HG03060 (cell line): Measurements from ENCODE around the gene NUDT14.

Experiments
- ATAC-seq: cut with Tn5 transposase; IDR thresholded peaks from one replicate; pipeline ENCODE4 v1.9.1; 2021; ENCODE audit warnings: low read depth, moderate number of reproducible peaks; ENCODE audit not compliant: unreplicated experiment

The NUDT14 gene

DNA sequence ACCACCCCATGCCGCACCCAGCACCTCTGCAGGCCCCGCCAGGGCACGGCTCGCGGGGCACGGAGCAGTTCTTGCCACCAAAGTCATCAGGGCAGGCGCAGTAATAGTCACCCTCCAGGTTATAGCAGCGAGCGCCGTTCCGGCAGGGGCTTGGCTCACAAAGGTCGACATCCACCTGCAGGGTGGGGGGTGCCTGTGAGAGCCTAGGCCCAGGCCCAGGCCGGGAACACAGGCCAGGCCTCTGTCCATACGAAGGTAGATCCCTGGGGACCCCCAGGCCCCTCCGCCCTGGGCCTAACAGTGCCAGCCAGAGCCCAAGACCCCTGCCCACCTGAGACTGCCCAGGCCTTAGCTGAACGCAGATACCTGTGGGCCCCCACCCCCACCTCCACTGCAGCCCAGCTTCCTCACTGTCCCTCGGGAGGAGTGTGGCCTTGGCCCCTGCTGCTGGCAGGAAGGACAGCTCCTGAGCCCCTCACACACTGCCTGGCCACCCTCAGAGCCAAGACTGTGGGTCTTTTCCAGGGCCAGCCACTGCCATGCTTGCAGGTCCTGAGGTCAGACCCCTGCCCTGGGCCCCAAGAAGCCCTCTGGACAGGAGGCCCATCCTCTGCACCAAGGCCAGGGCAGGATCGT is 31.8 kb downstream of the NUDT14 start:
- no peak for ATAC-seq

GRCh38 chr14:105148604-105149145 is 32.4 kb downstream of the NUDT14 start:
- ATAC-seq, result no peak

GRCh38 chr14:105147671-105148603 is 33.2 kb downstream of the NUDT14 start:
- ATAC-seq, result no peak

DNA sequence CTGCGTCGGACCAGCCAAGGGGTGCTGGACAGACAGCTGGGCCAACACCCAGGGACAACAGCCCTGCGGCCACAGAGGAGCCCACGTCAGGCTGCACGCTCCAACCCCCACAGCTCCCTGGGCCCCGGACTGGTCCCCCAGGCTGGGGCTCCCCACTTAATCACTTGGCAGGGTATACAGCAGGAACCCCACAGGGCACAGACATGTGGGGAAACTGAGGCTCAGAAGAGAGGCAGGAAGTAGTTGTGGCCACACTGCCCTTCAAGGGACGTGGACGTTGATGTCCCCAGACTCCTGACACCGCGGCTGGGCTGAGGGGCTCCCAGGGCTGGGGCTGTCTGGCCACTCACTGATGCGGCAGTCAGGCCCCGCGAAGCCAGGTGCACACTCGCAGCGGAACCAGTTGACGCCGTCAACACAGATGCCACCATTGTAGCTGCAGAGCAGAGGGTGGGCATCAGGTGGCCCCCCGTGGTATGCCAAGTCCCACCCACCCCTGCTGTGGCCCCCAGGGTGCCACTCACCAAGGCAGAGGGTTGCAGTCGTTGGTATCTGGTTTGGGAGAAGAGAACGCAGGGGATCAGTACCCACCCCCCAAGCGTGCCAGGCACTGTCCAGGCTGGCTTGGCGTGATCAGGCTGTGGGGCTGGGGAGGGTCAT is 34.0 kb downstream of the NUDT14 start:
- ATAC-seq, result no peak

GRCh38 chr14:105146181-105146975 is 34.7 kb downstream of the NUDT14 start:
- ATAC-seq, result no peak

DNA sequence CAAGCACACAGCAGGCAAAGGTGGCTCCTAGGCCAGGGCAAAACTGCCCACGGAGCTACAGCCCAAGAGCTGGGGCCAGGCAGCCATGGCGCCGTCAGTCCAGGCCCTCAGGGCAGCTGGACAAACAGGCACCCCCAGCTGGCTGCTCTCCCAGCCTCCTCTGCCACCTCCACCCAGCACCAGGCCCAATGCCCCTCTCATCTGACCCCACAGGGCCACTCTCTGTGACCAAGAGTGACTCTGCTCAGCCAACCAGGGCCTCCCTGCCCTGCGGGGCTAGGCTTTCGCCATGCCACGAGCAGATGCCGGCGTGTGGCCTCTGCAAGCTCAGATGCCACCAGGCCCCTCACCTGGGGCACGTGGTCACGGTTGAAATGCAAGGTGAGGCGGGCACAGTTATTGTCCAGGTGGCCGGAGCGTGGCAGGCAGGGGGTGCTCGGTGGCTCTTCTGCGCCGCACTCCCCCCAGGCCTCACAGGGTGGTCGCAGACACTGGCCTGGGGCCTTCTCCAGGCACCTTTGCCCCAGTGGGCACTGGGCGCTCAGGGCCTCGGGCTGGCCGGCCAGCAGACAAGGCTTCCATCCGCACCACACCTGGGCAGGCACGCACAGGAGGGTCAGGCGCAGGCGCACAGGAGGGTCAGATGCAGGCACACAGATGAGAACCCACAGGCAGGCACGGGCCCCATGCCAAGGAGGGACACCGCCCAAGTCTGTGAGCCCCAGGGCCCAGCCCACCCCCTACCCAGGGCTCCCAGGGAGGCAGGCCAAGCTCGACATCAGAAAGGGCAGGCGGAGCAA is 35.5 kb downstream of the NUDT14 start:
- no peak for ATAC-seq

- no peak for ATAC-seq
These were observed 36.3 kb downstream of the NUDT14 start for GRCh38 chr14:105144666-105145380.

- ATAC-seq, result no peak
These were observed 37.0 kb downstream of the NUDT14 start for GRCh38 chr14:105144026-105144665.

DNA sequence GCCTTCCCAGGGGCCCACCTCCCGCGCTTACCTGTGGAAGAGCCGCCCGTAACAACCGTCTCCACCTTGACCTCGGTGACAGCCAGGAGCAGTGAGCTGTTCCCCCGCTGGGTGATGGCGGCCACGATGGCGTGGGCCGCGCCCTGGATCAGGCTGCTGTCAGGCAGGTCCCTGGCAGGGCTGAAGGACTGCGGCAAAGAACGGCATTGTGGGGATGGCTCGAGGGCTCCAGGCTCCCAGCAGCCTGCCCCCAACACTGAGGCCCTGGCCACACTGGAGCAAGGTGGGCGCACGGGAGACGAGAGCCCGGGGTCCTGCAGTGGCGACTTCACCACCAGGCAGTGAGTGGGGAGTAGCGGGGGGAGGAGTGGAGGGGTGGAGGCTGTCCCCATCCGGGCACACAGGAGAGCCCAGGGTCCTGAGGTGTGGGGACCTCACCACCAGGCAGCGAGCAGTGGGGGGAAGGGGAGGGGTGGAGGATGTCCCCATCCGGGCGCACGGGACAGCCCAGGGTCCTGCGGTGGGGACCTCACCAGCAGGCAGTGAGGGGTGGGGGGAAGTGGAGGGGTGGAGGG is 37.6 kb downstream of the NUDT14 start:
- ATAC-seq, result no peak

DNA sequence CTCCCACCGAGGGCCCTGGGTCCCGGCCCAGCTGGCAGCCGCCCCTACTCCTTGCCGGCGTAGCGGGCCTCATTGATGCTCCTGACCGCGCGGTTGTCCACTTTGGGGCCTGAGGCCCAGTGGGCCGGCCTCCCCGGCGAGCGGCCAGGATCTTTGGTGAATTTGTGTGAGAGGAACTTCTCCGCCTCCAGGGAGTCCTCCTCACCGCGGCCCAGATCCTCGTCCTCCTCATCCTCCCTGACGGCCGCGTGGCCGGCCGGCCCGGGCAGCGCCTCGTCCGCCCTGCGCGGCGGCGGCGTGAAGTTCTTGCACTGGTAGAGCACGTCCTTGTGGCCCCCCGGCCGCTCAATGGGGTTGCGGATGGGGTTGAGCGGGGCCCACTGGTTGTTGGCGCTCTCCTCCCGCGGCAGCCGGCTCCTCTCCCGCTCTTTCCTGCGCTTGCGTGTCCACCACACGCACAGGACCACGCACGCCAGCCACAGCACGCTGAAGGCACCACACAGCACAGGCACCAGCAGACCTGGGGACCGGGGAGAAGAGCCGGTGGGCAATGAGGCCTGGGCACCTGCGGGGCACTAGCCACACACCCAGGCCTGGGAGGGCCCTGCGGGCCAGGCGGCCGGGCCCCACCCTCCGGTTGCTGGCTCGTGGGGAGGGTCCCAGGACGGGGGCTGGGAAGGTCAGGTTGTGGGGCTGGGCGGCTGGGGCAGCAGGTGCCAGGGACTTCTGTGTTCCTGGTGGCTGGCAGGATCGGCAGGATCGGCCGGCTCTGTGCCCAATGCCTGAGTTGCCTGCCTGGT is 38.3 kb downstream of the NUDT14 start:
- no peak for ATAC-seq

DNA sequence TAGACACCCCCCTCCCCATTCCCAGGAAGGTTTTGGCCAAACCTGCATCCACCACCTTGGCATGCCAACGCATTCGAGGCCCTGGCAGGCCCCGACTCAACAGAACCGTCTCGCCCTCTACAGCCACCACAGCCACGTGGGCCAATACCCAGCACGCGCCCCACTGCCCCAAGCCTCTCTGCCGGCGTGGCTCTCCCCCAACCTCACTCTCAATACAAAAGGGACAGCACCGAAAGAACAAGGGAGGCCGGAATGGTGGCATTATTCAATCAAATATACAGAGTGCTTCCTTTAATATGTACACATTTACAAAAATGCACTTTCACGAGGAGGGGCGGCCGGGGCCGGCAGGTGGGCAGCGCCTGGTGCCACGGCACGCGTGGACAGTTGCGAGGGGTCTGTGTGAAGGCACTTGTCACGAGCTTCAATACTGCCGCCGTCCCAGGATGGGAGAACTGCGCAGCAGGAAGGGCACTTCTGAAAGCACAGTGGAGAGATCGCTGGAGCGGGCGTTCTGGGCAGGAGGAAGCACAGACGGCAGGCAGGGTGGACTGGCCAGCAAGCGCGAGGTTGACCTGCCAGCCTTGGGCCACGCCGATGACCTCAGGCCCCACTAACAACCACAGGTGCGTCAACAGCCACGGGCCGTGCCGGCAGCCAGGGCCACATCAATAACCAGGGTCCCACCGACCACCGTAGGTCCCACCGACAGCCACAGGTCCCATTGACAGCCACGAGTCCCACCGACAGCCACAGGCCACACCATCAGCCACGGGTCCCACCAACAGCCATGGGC is 39.4 kb downstream of the NUDT14 start:
- ATAC-seq, result no peak

DNA sequence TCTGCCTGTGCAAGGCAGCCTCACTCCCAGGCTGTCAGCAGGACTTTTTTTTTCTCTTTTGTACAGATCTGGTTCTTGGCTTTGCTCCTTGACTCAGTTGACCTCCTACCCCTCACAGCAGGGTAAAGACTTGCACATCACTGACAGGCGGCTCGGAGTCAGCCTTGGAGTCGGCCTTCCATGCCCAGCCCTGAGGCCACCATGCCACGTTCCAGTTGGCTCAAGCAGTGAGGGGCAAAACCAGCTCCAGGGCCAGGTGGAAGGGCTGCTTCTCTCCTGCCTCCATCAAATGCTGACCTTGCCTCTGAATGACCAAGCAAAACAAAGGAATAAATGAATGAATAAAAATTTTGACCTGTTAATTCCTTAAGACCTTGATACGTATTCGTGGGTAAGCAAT is 40.1 kb downstream of the NUDT14 start:
- ATAC-seq, result no peak

GRCh38 chr14:105140581-105140980 is 40.5 kb downstream of the NUDT14 start:
- no peak for ATAC-seq

DNA sequence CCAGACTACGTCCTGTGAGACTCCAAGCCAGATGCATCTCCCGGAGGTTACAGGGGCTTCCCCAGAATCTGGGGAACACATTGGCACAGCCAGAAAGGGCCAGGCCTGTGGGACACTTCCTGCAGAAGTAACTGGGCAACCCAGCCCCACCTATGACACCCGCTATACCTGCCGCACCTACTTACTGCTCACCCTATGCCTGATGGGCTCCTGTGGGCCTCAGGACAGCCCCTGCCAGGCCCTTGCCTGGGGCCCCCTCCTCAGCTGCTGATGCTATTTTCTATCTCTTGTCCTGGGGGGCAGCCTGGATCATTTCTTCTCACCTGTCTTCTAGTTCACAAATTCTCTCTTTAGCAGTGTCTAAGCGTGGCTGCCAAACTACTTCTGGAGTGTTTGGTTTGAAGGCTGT is 41.3 kb downstream of the NUDT14 start:
- no peak for ATAC-seq

GRCh38 chr14:105139212-105139825 is 41.8 kb downstream of the NUDT14 start:
- ATAC-seq, result no peak

DNA sequence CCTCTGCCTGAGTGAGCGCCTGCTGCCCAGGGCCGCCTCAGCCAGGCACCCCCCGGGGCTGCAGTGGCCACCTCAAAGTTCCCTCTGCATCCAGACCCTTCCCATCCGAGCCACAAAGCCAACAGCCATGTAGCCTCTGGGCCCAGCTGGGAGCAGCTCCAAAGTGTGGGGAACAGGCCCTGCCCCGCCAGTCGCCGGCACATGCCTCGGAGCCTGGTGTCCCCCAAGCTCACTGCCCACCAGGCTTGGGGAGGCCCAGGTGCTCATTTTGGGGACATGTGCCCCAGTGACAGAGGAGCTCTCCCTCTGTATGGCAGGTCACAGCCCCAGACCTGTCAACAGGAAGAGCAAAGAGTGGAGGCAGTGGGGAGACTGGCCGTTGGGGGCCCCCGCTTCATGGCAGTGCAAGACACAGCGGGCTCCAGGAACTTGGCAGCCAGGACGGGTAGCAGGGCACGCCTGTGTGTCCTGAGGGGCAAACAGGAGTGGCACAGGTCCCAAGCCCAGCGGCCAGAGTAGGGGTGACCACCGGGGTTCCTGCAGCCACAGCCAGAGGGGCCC is 42.5 kb downstream of the NUDT14 start:
- ATAC-seq, result no peak
